ENCODE measurements around the gene PLCG1. TPM values are rescaled to one million over a fixed set of nuclear protein-coding genes. Genes with fewer than 3 reads are reported as not detected.
A peak's percentile ranks its signal among the peaks of the same experiment; 100 is the strongest.

The PLCG1 gene
- total and polyA plus RNA-seq, 10 donors, result 28.0 to 144 (median 117) TPM

- no peak for DNase-seq
- H3K4me3 ChIP-seq, result no peak overlapping the region
- no peaks in the 10 kb centered on the region for H3K9me3 ChIP-seq
- peak overlapping the region; percentile 9 to 91 (median 74) for H3K27ac ChIP-seq
- TF ChIP-seq POLR2AphosphoS5 (IDR thresholded peaks at IDR 0.05) (peak in 2 of 3 donors; percentile 49 to 52), POLR2A (IDR thresholded peaks at IDR 0.05) (no peak)
- TF ChIP-seq, protein P1, sequence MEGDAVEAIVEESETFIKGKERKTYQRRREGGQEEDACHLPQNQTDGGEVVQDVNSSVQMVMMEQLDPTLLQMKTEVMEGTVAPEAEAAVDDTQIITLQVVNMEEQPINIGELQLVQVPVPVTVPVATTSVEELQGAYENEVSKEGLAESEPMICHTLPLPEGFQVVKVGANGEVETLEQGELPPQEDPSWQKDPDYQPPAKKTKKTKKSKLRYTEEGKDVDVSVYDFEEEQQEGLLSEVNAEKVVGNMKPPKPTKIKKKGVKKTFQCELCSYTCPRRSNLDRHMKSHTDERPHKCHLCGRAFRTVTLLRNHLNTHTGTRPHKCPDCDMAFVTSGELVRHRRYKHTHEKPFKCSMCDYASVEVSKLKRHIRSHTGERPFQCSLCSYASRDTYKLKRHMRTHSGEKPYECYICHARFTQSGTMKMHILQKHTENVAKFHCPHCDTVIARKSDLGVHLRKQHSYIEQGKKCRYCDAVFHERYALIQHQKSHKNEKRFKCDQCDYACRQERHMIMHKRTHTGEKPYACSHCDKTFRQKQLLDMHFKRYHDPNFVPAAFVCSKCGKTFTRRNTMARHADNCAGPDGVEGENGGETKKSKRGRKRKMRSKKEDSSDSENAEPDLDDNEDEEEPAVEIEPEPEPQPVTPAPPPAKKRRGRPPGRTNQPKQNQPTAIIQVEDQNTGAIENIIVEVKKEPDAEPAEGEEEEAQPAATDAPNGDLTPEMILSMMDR (IDR thresholded peaks at IDR 0.05 in 8 of 11, conservative IDR thresholded peaks at IDR 0.05 in 3 of 11), result no peak
- WGBS, 5 donors, result 44 to 61% (median 58%) methylated on average over 8 of the region's 8 CpGs
- peaks cover 57 to 100% (median 95%) of the 10 kb centered on the region in 6 donors for H3K4me1 ChIP-seq
- H3K27me3 ChIP-seq (replicated peaks in 1 of 7), result no peaks in the 10 kb centered on the region
- H3K36me3 ChIP-seq, result peaks cover 0 to 4% (median under 1%) of the 10 kb centered on the region in 6 donors
- intact Hi-C loops (cut with DNase I; ENCODE audit: low total_unique reads), result no loop called here
Measured at GRCh38 chr20:41154436-41155176, 17.3 kb downstream of the PLCG1 start.

DNA sequence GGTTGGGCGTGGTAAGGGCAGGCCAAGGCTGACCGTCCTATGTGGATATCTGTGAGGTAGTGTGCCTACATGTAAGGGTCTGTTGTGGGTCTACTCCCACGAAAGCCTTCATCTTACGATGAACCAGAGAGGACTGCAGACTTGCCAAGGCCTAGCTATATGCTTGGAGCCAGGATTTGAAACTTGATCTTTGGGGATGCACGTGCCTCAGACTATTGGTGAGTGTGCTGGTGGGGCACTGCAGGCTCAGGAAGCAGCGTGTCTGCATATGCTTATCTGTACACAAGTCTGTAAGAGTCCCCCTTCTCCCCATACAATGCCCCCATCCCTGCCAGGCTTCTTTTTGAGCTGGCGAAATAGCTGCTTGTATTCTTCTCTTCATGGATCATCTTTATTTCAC lies 17.9 kb downstream of the PLCG1 start:
- peaks cover 57 to 100% (median 94%) of the 10 kb centered on the region in 6 donors for H3K4me1 ChIP-seq
- peak overlapping the region; percentile 41 to 91 (median 76) for H3K27ac ChIP-seq
- no peak for TF ChIP-seq POLR2A (IDR thresholded peaks at IDR 0.05)
- TF ChIP-seq POLR2AphosphoS5 (IDR thresholded peaks at IDR 0.05), result no peak
- TF ChIP-seq, protein P1 (IDR thresholded peaks at IDR 0.05 in 8 of 11, conservative IDR thresholded peaks at IDR 0.05 in 3 of 11), result no peak
- H3K4me3 ChIP-seq, result no peak overlapping the region
- H3K27me3 ChIP-seq (replicated peaks in 1 of 7), result no peaks in the 10 kb centered on the region
- H3K9me3 ChIP-seq, result no peaks in the 10 kb centered on the region
- no peak for DNase-seq
- intact Hi-C loops (cut with DNase I; ENCODE audit: low total_unique reads), result no loop called here
- H3K36me3 ChIP-seq, result peaks cover 0 to 10% (median 7%) of the 10 kb centered on the region in 6 donors
- 86 to 93% (median 90%) methylated on average over 7 of the region's 7 CpGs for WGBS, 5 donors

DNA sequence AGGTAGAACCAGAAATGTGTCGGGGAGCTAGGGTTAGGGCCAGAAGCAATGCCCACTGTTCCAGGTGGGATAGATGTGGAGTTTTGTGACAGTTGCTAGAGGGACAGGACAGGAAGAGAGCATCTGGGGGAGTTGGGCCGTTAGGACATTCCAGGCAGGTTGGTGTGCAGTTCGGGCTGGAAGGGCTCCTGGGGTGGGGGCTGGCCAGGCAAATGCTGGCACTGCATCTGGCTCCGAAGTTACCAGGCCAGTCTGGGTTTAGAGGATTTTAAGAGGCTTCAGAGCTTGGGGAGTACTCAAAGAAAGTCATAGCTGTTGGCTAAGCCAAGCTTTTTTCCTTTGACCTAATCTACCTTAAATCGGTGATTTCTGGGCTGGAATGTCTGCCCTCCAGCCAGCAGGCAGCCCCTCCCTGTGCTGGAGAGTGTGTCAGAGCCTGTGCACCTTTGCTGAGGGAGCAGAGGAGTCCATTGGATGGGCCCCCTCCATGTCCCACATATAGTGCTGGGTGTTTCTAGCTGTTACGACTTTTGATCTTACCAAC lies 20.8 kb downstream of the PLCG1 start:
- WGBS, 5 donors, result 83 to 88% (median 85%) methylated on average over 5 to 6 of the region's 6 CpGs
- H3K27me3 ChIP-seq (replicated peaks in 1 of 7), result no peaks in the 10 kb centered on the region
- peaks cover 41 to 99% (median 72%) of the 10 kb centered on the region in 6 donors for H3K4me1 ChIP-seq
- TF ChIP-seq, protein P1 (IDR thresholded peaks at IDR 0.05 in 8 of 11, conservative IDR thresholded peaks at IDR 0.05 in 3 of 11), result no peak
- TF ChIP-seq POLR2AphosphoS5 (IDR thresholded peaks at IDR 0.05), result no peak
- no peak for TF ChIP-seq POLR2A (IDR thresholded peaks at IDR 0.05)
- peaks cover 0 to 39% (median 19%) of the 10 kb centered on the region in 6 donors for H3K36me3 ChIP-seq
- H3K4me3 ChIP-seq, result no peak overlapping the region
- no peak for DNase-seq
- intact Hi-C loops (cut with DNase I; ENCODE audit: low total_unique reads), result no loop called here
- H3K9me3 ChIP-seq, result no peaks in the 10 kb centered on the region
- H3K27ac ChIP-seq, result peak overlapping the region; percentile 41 to 91 (median 79)

GRCh38 chr20:41159547-41159946 lies 22.2 kb downstream of the PLCG1 start:
- Histone ChIP-seq H3K27me3 (replicated peaks in 1 of 7) (no peaks in the 10 kb centered on the region), H3K4me3 (no peak overlapping the region), H3K36me3 (peaks cover 0 to 53% (median 33%) of the 10 kb centered on the region in 6 donors), H3K27ac (peak overlapping the region; percentile 9 to 91 (median 79)), H3K9me3 (no peaks in the 10 kb centered on the region), H3K4me1 (peaks cover 29 to 88% (median 58%) of the 10 kb centered on the region in 6 donors)
- intact Hi-C loops (cut with DNase I; ENCODE audit: low total_unique reads), result no loop called here
- 91 to 96% (median 94%) methylated on average over 9 to 10 of the region's 10 CpGs for WGBS, 5 donors
- TF ChIP-seq, protein P1 (IDR thresholded peaks at IDR 0.05 in 8 of 11, conservative IDR thresholded peaks at IDR 0.05 in 3 of 11), result no peak
- no peak for TF ChIP-seq POLR2A (IDR thresholded peaks at IDR 0.05)
- no peak for TF ChIP-seq POLR2AphosphoS5 (IDR thresholded peaks at IDR 0.05)
- DNase-seq, result no peak
